Ishikawa (cell line): ENCODE results near the gene DOCK8.

Experiments
- CREB1 ChIP-seq: IDR thresholded peaks from 2 replicates; pipeline ENCODE4 v1.6.1; 2012; ENCODE audit warnings: low read depth
- EGR1 ChIP-seq: IDR thresholded peaks from 2 replicates; pipeline ENCODE4 v1.6.1; 2012
- EP300 ChIP-seq: IDR thresholded peaks from 2 replicates; pipeline ENCODE4 v1.6.1; 2012; ENCODE audit warnings: borderline replicate concordance
- TCF12 ChIP-seq: IDR thresholded peaks from 2 replicates; pipeline ENCODE4 v1.6.1; 2012; ENCODE audit warnings: low read depth

DNA sequence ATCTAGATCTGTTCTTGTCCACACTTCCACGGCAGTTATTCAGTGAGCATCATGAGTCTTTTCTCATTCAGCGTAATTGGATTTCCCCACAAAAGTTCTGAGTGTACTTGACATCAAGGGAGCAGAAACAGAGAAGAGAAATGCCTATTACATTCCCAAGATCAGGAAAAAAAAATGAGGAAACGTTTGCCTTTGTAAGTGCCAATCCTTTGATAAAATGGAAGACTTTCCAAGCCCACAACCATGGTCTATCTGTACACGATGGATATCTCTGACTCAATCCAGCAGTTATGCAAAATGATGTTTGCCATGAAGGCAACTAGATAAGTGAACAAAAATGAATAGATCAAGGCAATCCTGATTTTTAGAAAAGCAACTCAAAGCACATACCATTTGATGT lies 235.9 kb downstream of the DOCK8 start:
- TF ChIP-seq CREB1 = no peak
- TF ChIP-seq EP300 = no peak
- TF ChIP-seq EGR1 = no peak
- no peak for TF ChIP-seq TCF12
